HL-60/S4 (cell line): ENCODE measurements around the gene CRPPA.

Experiments
- in situ Hi-C: fragments of 300-500 bp; cut with MboI; formaldehyde crosslinking; loops from 2 replicates; pipeline ENCODE4 v1.14.3; 2022; ENCODE audit warnings: low sequenced_read_pairs

CRPPA gene

GRCh38 chr7:16423761-16424160 lies 2.4 kb upstream of the CRPPA start:
- in situ Hi-C loops: no loop called here

- in situ Hi-C loops: no loop called here
These were observed 1.6 kb upstream of the CRPPA start for GRCh38 chr7:16422917-16423316.

- in situ Hi-C loops: no loop called here
These were observed 731 bp upstream of the CRPPA start for GRCh38 chr7:16422103-16422435.

- in situ Hi-C loops: no loop called here
These were observed 547 bp downstream of the CRPPA start for GRCh38 chr7:16420649-16421332.

GRCh38 chr7:16420329-16420648 lies 1.0 kb downstream of the CRPPA start:
- in situ Hi-C loops: no loop called here

- in situ Hi-C loops: no loop called here
These were observed 1.5 kb downstream of the CRPPA start for GRCh38 chr7:16419859-16420258.

- in situ Hi-C loops: no loop called here
These were observed 2.2 kb downstream of the CRPPA start for GRCh38 chr7:16419126-16419525.

- in situ Hi-C loops: no loop called here
These were observed 3.4 kb downstream of the CRPPA start for GRCh38 chr7:16417906-16418305.

- in situ Hi-C loops: no loop called here
These were observed 4.8 kb downstream of the CRPPA start for GRCh38 chr7:16416289-16417282.

- in situ Hi-C loops: no loop called here
These were observed 8.8 kb downstream of the CRPPA start for GRCh38 chr7:16412274-16413254.

- in situ Hi-C loops: no loop called here
These were observed 9.9 kb downstream of the CRPPA start for GRCh38 chr7:16411391-16411790.

- in situ Hi-C loops: no loop called here
These were observed 11.6 kb downstream of the CRPPA start for GRCh38 chr7:16409777-16410176.

- in situ Hi-C loops: no loop called here
These were observed 16.7 kb downstream of the CRPPA start for GRCh38 chr7:16404636-16405035.

- in situ Hi-C loops: no loop called here
These were observed 17.9 kb downstream of the CRPPA start for GRCh38 chr7:16403475-16403874.

- in situ Hi-C loops: no loop called here
These were observed 18.4 kb downstream of the CRPPA start for GRCh38 chr7:16402940-16403339.

GRCh38 chr7:16402091-16402490 lies 19.2 kb downstream of the CRPPA start:
- in situ Hi-C loops: no loop called here

GRCh38 chr7:16400893-16401275 lies 20.5 kb downstream of the CRPPA start:
- in situ Hi-C loops: no loop called here

- in situ Hi-C loops: no loop called here
These were observed 21.1 kb downstream of the CRPPA start for GRCh38 chr7:16399916-16400892.

GRCh38 chr7:16399265-16399831 lies 22.0 kb downstream of the CRPPA start:
- in situ Hi-C loops: no loop called here
